ENCODE measurements around the gene CEP68. TPM values are rescaled to one million over a fixed set of nuclear protein-coding genes. Genes with fewer than 3 reads are reported as not detected.

The CEP68 gene
- total RNA-seq, 1 experiment from 2014 or later: 7.2 TPM

DNA sequence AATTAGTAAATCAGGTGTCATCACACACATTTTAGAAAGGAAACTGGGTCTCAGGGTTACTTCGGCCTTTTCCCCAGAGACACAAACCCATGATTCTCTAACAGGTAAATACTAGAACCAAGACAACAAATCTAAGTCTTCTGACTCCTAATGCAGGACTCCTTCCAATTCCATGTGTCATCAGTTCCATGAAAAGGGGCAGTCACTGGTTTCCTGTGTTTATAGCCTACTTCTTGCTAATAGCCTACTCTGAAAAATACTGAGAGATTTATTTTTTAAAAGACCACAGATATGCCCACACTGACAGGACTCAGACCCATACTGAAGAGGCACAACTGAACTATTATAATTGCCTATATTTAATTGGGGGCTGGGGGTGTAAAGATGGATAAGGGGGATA lies 40.7 kb downstream of the CEP68 start:
- Mint-ChIP-seq H3K4me1 (ENCODE audit: insufficient read depth, unreplicated experiment) (no peaks in the 10 kb centered on the region), H3K36me3 (ENCODE audit: insufficient read depth, unreplicated experiment) (peaks cover 88% of the 10 kb centered on the region), H3K27me3 (ENCODE audit: insufficient read depth, unreplicated experiment) (no peaks in the 10 kb centered on the region), H3K4me3 (ENCODE audit: unreplicated experiment) (no peak overlapping the region), H3K27ac (ENCODE audit: low read depth, unreplicated experiment) (no peak overlapping the region), H3K9me3 (ENCODE audit: unreplicated experiment) (no peaks in the 10 kb centered on the region)
- intact Hi-C loops (cut with micrococcal nuclease): no loop called here
- DNase-seq (ENCODE audit: unreplicated experiment): no peak
- TF ChIP-seq, protein P1, sequence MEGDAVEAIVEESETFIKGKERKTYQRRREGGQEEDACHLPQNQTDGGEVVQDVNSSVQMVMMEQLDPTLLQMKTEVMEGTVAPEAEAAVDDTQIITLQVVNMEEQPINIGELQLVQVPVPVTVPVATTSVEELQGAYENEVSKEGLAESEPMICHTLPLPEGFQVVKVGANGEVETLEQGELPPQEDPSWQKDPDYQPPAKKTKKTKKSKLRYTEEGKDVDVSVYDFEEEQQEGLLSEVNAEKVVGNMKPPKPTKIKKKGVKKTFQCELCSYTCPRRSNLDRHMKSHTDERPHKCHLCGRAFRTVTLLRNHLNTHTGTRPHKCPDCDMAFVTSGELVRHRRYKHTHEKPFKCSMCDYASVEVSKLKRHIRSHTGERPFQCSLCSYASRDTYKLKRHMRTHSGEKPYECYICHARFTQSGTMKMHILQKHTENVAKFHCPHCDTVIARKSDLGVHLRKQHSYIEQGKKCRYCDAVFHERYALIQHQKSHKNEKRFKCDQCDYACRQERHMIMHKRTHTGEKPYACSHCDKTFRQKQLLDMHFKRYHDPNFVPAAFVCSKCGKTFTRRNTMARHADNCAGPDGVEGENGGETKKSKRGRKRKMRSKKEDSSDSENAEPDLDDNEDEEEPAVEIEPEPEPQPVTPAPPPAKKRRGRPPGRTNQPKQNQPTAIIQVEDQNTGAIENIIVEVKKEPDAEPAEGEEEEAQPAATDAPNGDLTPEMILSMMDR (IDR thresholded peaks at IDR 0.05; ENCODE audit: unreplicated experiment): no peak
- ChIA-PET CTCF (interaction anchor here (0.6 kb wide), 1 partner anchor 25 kb away, joined by 3 read pairs; no protein-coding TSS in a partner anchor), POLR2A (interaction anchor here (1.3 to 1.8 kb wide), 2 partner anchors 13 to 27 kb away, joined by 4 read pairs; no protein-coding TSS in a partner anchor)
- no TSS peak for BruUV-seq (replicated peaks)

DNA sequence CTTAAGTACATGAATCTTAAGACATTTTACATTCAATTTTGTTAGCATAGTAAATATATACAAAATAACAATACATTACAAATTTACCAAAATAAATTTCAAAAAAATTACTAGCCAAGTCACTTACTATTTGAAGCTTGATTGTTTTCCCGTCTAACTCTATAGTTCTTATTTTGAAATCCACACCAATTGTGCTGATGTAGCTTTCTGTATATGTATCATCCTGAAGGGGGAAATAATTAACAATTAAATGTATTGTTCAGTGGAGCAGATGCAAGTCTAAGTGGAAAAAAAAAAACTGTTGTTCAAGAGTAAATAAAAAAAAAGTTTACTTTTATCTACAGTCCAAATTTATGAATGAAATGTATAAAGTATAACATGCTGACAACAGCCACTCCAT lies 41.6 kb downstream of the CEP68 start:
- H3K4me3 Mint-ChIP-seq (ENCODE audit: unreplicated experiment): no peak overlapping the region
- BruUV-seq (replicated peaks): no TSS peak
- no peak for DNase-seq (ENCODE audit: unreplicated experiment)

DNA sequence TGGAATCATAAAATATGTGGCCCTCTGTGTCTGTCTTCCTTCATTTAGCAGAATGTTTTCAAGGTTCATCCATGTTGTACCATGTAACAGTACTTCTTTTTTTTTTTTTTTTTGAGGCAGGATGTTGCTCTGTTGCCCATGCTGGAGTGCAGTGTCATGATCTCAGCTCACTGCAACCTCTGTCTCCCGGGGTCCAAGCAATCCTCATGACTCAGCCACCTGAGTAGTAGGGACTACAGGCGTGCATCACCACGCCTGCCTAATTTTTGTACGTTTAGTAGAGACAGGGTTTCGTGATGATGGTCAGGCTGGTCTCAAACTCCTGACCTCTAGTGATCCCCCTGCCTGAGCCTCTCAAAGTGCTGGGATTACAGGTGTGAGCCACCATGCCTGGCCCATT lies 42.5 kb downstream of the CEP68 start:
- H3K27ac Mint-ChIP-seq (ENCODE audit: low read depth, unreplicated experiment): no peak overlapping the region
- no peak for DNase-seq (ENCODE audit: unreplicated experiment)
- POLR2A ChIA-PET: interaction anchor here (1.4 kb wide), 1 partner anchor 14 kb away, joined by 3 read pairs; no protein-coding TSS in a partner anchor
- peaks cover 91% of the 10 kb centered on the region for H3K36me3 Mint-ChIP-seq (ENCODE audit: insufficient read depth, unreplicated experiment)
- TF ChIP-seq, protein P1 (IDR thresholded peaks at IDR 0.05; ENCODE audit: unreplicated experiment): no peak
- H3K4me3 Mint-ChIP-seq (ENCODE audit: unreplicated experiment): no peak overlapping the region
- H3K27me3 Mint-ChIP-seq (ENCODE audit: insufficient read depth, unreplicated experiment): no peaks in the 10 kb centered on the region
- no peaks in the 10 kb centered on the region for H3K4me1 Mint-ChIP-seq (ENCODE audit: insufficient read depth, unreplicated experiment)
- CTCF ChIA-PET: no interaction called here
- H3K9me3 Mint-ChIP-seq (ENCODE audit: unreplicated experiment): no peaks in the 10 kb centered on the region
- intact Hi-C loops (cut with micrococcal nuclease): no loop called here
- BruUV-seq (replicated peaks): no TSS peak

More for the DNA sequence above, 41.6 kb downstream of the CEP68 start:
- intact Hi-C loops (cut with micrococcal nuclease): no loop called here
- H3K9me3 Mint-ChIP-seq (ENCODE audit: unreplicated experiment): no peaks in the 10 kb centered on the region
- H3K27me3 Mint-ChIP-seq (ENCODE audit: insufficient read depth, unreplicated experiment): no peaks in the 10 kb centered on the region
- no peaks in the 10 kb centered on the region for H3K4me1 Mint-ChIP-seq (ENCODE audit: insufficient read depth, unreplicated experiment)
- TF ChIP-seq, protein P1 (IDR thresholded peaks at IDR 0.05; ENCODE audit: unreplicated experiment): no peak
- no peak overlapping the region for H3K27ac Mint-ChIP-seq (ENCODE audit: low read depth, unreplicated experiment)
- CTCF ChIA-PET: no interaction called here
- POLR2A ChIA-PET: interaction anchor here (1.4 kb wide), 1 partner anchor 13 kb away, joined by 3 read pairs; no protein-coding TSS in a partner anchor
- peaks cover 91% of the 10 kb centered on the region for H3K36me3 Mint-ChIP-seq (ENCODE audit: insufficient read depth, unreplicated experiment)

DNA sequence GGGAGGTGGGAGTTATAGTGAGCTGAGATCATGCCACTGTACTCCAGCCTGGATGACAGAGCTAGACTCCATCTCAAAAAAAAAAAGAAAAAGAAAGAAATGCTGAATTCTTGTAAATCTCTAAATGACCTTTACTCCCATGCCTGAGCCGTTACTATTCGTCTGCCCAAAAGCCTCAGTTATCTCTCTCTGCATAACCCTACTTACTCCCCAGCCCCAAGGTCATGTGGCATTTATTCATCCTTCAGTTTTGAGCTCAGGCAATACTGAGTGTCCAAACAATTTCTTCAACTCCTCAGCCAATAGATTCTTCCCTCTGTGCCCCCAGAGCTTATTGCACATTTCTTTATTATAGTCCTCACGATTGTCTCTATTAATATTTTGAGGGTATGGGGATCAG lies 44.9 kb downstream of the CEP68 start:
- Mint-ChIP-seq H3K27me3 (ENCODE audit: insufficient read depth, unreplicated experiment) (no peaks in the 10 kb centered on the region), H3K27ac (ENCODE audit: low read depth, unreplicated experiment) (no peak overlapping the region), H3K9me3 (ENCODE audit: unreplicated experiment) (no peaks in the 10 kb centered on the region), H3K4me1 (ENCODE audit: insufficient read depth, unreplicated experiment) (no peaks in the 10 kb centered on the region), H3K36me3 (ENCODE audit: insufficient read depth, unreplicated experiment) (peaks cover 77% of the 10 kb centered on the region), H3K4me3 (ENCODE audit: unreplicated experiment) (no peak overlapping the region)
- CTCF ChIA-PET: interaction anchor here (0.6 to 1.1 kb wide), 3 partner anchors 14 to 195 kb away, joined by 3 read pairs; no protein-coding TSS in a partner anchor
- TF ChIP-seq, protein P1 (IDR thresholded peaks at IDR 0.05; ENCODE audit: unreplicated experiment): no peak
- BruUV-seq (replicated peaks): no TSS peak
- DNase-seq (ENCODE audit: unreplicated experiment): no peak
- intact Hi-C loops (cut with micrococcal nuclease): no loop called here
- POLR2A ChIA-PET: interaction anchor here (0.6 to 1.0 kb wide), 2 partner anchors 12 to 13 kb away, joined by 3 read pairs; no protein-coding TSS in a partner anchor

Data from MCF 10A (cell line).